Thoracic aorta (tissue), 2 donors: ENCODE results near the gene TRIM44. TPM values are rescaled to one million over a fixed set of nuclear protein-coding genes. Genes with fewer than 3 reads are reported as not detected.

Source experiments
- ATAC-seq: fragments of 150-250 bp; one replicate; pipeline ENCODE4 v1.8.0; 2017; ENCODE audit warnings: low read depth; ENCODE audit not compliant: insufficient number of reproducible peaks, low FRiP score
- DNase-seq: peaks from one replicate; pipeline ENCODE4 v3.0.0-alpha.2; 2020; ENCODE audit warnings: low spot score
- H3K27ac ChIP-seq, 2 donors: fragments of 200-600 bp; sonication (generic); 1 replicate in 1 of 2; 2 replicates in 1 of 2; pipeline ENCODE4 v1.5.1; 2016; ENCODE audit warnings: mild to moderate bottlenecking in 2 of 2, moderate library complexity in 2 of 2
- H3K27me3 ChIP-seq: fragments of 200-600 bp; sonication (generic); replicated peaks from 2 replicates; pipeline ENCODE4 v1.6.0; 2016; ENCODE audit warnings: mild to moderate bottlenecking; ENCODE audit not compliant: insufficient read depth
- H3K36me3 ChIP-seq: fragments of 200-600 bp; sonication (generic); one replicate; pipeline ENCODE4 v1.5.1; 2016
- H3K4me1 ChIP-seq, 2 donors: fragments of 200-600 bp; sonication (generic); 1 replicate in 1 of 2; 2 replicates in 1 of 2; pipeline versions ENCODE4 v1.5.1 to v1.6.0; 2016; ENCODE audit warnings: low read depth in 2 of 2, mild to moderate bottlenecking in 1 of 2; ENCODE audit not compliant: control insufficient read depth in 1 of 2
- H3K4me3 ChIP-seq: fragments of 200-600 bp; sonication (generic); 2 replicates; pipeline ENCODE4 v1.5.1; 2016; ENCODE audit warnings: mild to moderate bottlenecking
- H3K9me3 ChIP-seq: fragments of 200-600 bp; sonication (generic); 2 replicates; pipeline ENCODE4 v1.5.1; 2016
- total RNA-seq, 2 donors: library from RNA; depleted of rRNA; stranded (reverse); fragments of >200 nt; gene quantifications; one replicate each; pipeline versions ENCODE4 v1.1.0 to v1.2.3, GENCODE V29; 2016
- TF ChIP-seq, protein P1 (sequence below): fragments of 200-600 bp; sonication (generic); IDR thresholded peaks from one replicate; pipeline ENCODE4 v1.5.1; 2019; ENCODE audit warnings: antibody characterized with exemption

The TRIM44 gene
- total RNA-seq, 2 donors from 2014 or later, result 26.0 to 26.8 TPM

GRCh38 chr11:35792148-35792845, 129.7 kb downstream of the TRIM44 start:
- no peaks in the 10 kb centered on the region for H3K27me3 ChIP-seq
- H3K27ac ChIP-seq, result no peak overlapping the region
- no peak for DNase-seq
- peaks cover 0 to 5% of the 10 kb centered on the region in 2 donors for H3K4me1 ChIP-seq
- TF ChIP-seq, protein P1, sequence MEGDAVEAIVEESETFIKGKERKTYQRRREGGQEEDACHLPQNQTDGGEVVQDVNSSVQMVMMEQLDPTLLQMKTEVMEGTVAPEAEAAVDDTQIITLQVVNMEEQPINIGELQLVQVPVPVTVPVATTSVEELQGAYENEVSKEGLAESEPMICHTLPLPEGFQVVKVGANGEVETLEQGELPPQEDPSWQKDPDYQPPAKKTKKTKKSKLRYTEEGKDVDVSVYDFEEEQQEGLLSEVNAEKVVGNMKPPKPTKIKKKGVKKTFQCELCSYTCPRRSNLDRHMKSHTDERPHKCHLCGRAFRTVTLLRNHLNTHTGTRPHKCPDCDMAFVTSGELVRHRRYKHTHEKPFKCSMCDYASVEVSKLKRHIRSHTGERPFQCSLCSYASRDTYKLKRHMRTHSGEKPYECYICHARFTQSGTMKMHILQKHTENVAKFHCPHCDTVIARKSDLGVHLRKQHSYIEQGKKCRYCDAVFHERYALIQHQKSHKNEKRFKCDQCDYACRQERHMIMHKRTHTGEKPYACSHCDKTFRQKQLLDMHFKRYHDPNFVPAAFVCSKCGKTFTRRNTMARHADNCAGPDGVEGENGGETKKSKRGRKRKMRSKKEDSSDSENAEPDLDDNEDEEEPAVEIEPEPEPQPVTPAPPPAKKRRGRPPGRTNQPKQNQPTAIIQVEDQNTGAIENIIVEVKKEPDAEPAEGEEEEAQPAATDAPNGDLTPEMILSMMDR, result no peak
- H3K36me3 ChIP-seq, result no peaks in the 10 kb centered on the region
- ATAC-seq, result no peak
- H3K4me3 ChIP-seq, result no peak overlapping the region
- no peaks in the 10 kb centered on the region for H3K9me3 ChIP-seq

DNA sequence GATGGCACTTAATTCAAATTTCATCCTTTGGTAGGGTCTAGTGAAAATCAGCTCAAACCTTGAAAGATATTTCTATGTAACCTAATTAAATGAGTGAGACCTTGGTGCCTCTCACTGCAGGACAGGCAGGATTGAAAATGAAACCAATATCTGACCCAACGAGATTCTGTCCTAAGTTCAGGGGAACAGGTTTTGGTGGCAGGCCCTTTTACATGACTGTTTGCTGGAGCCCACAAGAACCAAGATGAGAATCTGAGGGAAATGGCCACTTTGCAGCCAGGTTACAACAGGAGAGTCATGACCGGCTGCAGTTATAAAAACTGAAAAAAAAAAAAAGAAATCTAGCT, 130.2 kb downstream of the TRIM44 start:
- TF ChIP-seq, protein P1, result no peak

GRCh38 chr11:35794333-35794732, 131.8 kb downstream of the TRIM44 start:
- Histone ChIP-seq H3K27me3 (no peaks in the 10 kb centered on the region), H3K4me1 (no peaks in the 10 kb centered on the region), H3K36me3 (no peaks in the 10 kb centered on the region), H3K27ac (no peak overlapping the region), H3K4me3 (no peak overlapping the region), H3K9me3 (no peaks in the 10 kb centered on the region)
- ATAC-seq (no peak), DNase-seq (no peak)
- TF ChIP-seq, protein P1, result no peak

More for the DNA sequence above, 130.2 kb downstream of the TRIM44 start:
- Histone ChIP-seq H3K36me3 (no peaks in the 10 kb centered on the region), H3K9me3 (no peaks in the 10 kb centered on the region), H3K4me1 (peaks cover 0 to 4% of the 10 kb centered on the region in 2 donors), H3K27ac (no peak overlapping the region), H3K27me3 (no peaks in the 10 kb centered on the region), H3K4me3 (no peak overlapping the region)
- ATAC-seq, result no peak
- no peak for DNase-seq

DNA sequence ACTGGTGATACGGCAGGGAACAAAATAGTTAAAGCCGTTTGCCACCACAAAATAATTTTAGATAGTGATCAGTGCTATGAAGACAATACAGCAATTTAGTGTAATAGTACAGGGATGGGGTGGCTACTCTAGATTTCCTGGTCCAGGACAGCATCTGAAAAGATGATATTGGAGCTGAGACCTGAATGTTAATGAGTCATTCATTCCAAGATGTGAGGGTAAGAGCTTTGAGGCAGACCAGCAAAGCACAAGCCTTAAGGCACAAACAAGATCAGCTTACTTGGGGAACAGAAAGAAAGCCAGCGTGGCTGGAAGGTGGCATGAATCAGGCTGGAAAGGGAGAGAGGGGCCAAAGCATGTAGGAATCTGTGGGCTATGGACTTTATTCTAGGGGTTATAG, 132.3 kb downstream of the TRIM44 start:
- no peak overlapping the region for H3K27ac ChIP-seq
- no peaks in the 10 kb centered on the region for H3K27me3 ChIP-seq
- H3K4me1 ChIP-seq, result no peaks in the 10 kb centered on the region
- DNase-seq, result no peak
- TF ChIP-seq, protein P1, result no peak
- H3K4me3 ChIP-seq, result no peak overlapping the region
- H3K36me3 ChIP-seq, result no peaks in the 10 kb centered on the region
- no peak for ATAC-seq
- no peaks in the 10 kb centered on the region for H3K9me3 ChIP-seq

GRCh38 chr11:35796562-35796961, 134.0 kb downstream of the TRIM44 start:
- DNase-seq (no peak), ATAC-seq (no peak)
- Histone ChIP-seq H3K9me3 (no peaks in the 10 kb centered on the region), H3K27me3 (no peaks in the 10 kb centered on the region), H3K36me3 (no peaks in the 10 kb centered on the region), H3K4me1 (peaks cover 0 to 4% of the 10 kb centered on the region in 2 donors), H3K4me3 (no peak overlapping the region), H3K27ac (no peak overlapping the region)
- TF ChIP-seq, protein P1, result no peak
